Psoas muscle (tissue), 8 donors: Measurements from ENCODE around the gene CCDC154. TPM values are rescaled to one million over a fixed set of nuclear protein-coding genes. Genes with fewer than 3 reads are reported as not detected.

Experiments used
- ATAC-seq, 4 donors: fragments of 200-7000 bp; cut with Tn5 transposase; one replicate each; pipeline ENCODE4 v1.9.1; 2020; ENCODE audit warnings: moderate library complexity in 3 of 4, mild to moderate bottlenecking in 2 of 4
- DNase-seq, 2 donors: peaks; one replicate each; pipeline ENCODE4 v3.0.0-alpha.2; 2020
- H3K27ac ChIP-seq: fragments of 200-600 bp; one replicate; pipeline ENCODE4 v1.8.0; 2022
- H3K27me3 ChIP-seq, 3 donors: fragments of 200-600 bp in 1 of 3; one replicate each; pipeline versions ENCODE4 v1.6.1 to v1.8.0; 2013 to 2022; ENCODE audit warnings: low read length in 2 of 3, mild to moderate bottlenecking in 2 of 3, moderate library complexity in 1 of 3; ENCODE audit not compliant: insufficient read depth in 3 of 3
- H3K36me3 ChIP-seq, 2 donors: fragments of 200-600 bp in 1 of 2; one replicate each; pipeline versions ENCODE4 v1.6.1 to v1.8.0; 2013 to 2022; ENCODE audit warnings: low read depth in 1 of 2, mild to moderate bottlenecking in 1 of 2, moderate library complexity in 1 of 2; ENCODE audit not compliant: insufficient read depth in 1 of 2
- H3K4me1 ChIP-seq: fragments of 200-600 bp; one replicate; pipeline ENCODE4 v1.8.0; 2022
- H3K4me3 ChIP-seq: fragments of 200-600 bp; one replicate; pipeline ENCODE4 v1.8.0; 2022; ENCODE audit warnings: mild to moderate bottlenecking
- H3K9me3 ChIP-seq: fragments of 200-600 bp; one replicate; pipeline ENCODE4 v1.8.0; 2022
- CTCF ChIP-seq: fragments of 200-600 bp; IDR thresholded peaks from one replicate; pipeline ENCODE4 v1.8.0; 2022; ENCODE audit warnings: antibody characterized with exemption
- WGBS, 3 donors: extraction: QIAGEN DNeasy Blood & Tissue Kit; methylation state at CpG; one replicate each; pipeline versions ENCODE4 v1.1.6 to v1.1.7; 2013; 5-methylcytosine and 5-hydroxymethylcytosine counted together
- intact Hi-C, 2 donors: fragments of 100-400 bp; cut with DNase I; formaldehyde crosslinking; loops; one replicate each; pipeline versions ENCODE4 v1.11.0 to v1.14.2; 2022
- polyA plus RNA-seq, 3 donors: library from polyadenylated mRNA; stranded (reverse); fragments of 200-250 nt; gene quantifications; one replicate each; pipeline ENCODE4 v1.2.3, GENCODE V29; 2013
- total RNA-seq, 4 donors: library from RNA; stranded (reverse); fragmentation: NEBNext Ultra II Directional in 2 of 4; extraction: Animal tissue kit (Norgen Biotek cat#: 25700) in 2 of 4; gene quantifications; one replicate each; pipeline versions ENCODE4 v1.2.1 to v1.2.4, GENCODE V29; 2021 to 2023
- donor health status: healthy with polysubstance abuse.
- donor health status: DM: no; HTN: no; CAD: no; lungs with moderate emphysema.
- donor health status: Bipolar disorder and iron deficiency.
- donor health status: healthy.
- donor health status: DM: yes; HTN: yes; CAD: no.
- donor health status: DM: no; HTN: no; CAD: no.
- donor health status: DM: no; HTN: no; CAD: no.
- donor health status: DM: yes; HTN: yes; CAD: no.

The CCDC154 gene
- total and polyA plus RNA-seq, 7 donors, result 0.21 to 1.5 (median 0.40) TPM; not detected in 1

GRCh38 chr16:1398826-1399581 lies 45.4 kb downstream of the CCDC154 start:
- Histone ChIP-seq H3K9me3 (no peaks in the 10 kb centered on the region), H3K4me3 (no peak overlapping the region), H3K36me3 (peaks cover 4 to 75% of the 10 kb centered on the region in 2 donors), H3K27me3 (no peaks in the 10 kb centered on the region), H3K27ac (no peak overlapping the region), H3K4me1 (no peaks in the 10 kb centered on the region)
- no peak for TF ChIP-seq CTCF
- no peak for DNase-seq
- intact Hi-C loops, result no loop called here
- ATAC-seq, result no peak
- 93 to 98% (median 95%) methylated on average over 30 to 38 of the region's 38 CpGs for WGBS, 3 donors

- H3K4me3 ChIP-seq, result no peak overlapping the region
- no peak for DNase-seq
- ATAC-seq, result no peak
- no peak overlapping the region for H3K27ac ChIP-seq
- no peak for TF ChIP-seq CTCF
- intact Hi-C loops, result no loop called here
- WGBS, 3 donors, result 91 to 94% (median 94%) methylated on average over 9 of the region's 9 CpGs
- no peaks in the 10 kb centered on the region for H3K4me1 ChIP-seq
- H3K9me3 ChIP-seq, result no peaks in the 10 kb centered on the region
- no peaks in the 10 kb centered on the region for H3K27me3 ChIP-seq
- peaks cover 4 to 77% of the 10 kb centered on the region in 2 donors for H3K36me3 ChIP-seq
Observed at GRCh38 chr16:1398351-1398750, 46.0 kb downstream of the CCDC154 start.

GRCh38 chr16:1397779-1398178 lies 46.6 kb downstream of the CCDC154 start:
- intact Hi-C loops, result no loop called here
- no peak for DNase-seq
- H3K36me3 ChIP-seq, result peaks cover 4 to 77% of the 10 kb centered on the region in 2 donors
- no peak overlapping the region for H3K27ac ChIP-seq
- no peak for ATAC-seq
- no peak for TF ChIP-seq CTCF
- 89 to 93% (median 93%) methylated on average over 18 to 21 of the region's 21 CpGs for WGBS, 3 donors
- no peaks in the 10 kb centered on the region for H3K27me3 ChIP-seq
- H3K4me1 ChIP-seq, result no peaks in the 10 kb centered on the region
- H3K4me3 ChIP-seq, result no peak overlapping the region
- no peaks in the 10 kb centered on the region for H3K9me3 ChIP-seq

GRCh38 chr16:1395444-1396031 lies 48.8 kb downstream of the CCDC154 start:
- DNase-seq (no peak), ATAC-seq (no peak)
- Histone ChIP-seq H3K9me3 (no peaks in the 10 kb centered on the region), H3K4me1 (no peaks in the 10 kb centered on the region), H3K36me3 (peaks cover 0 to 72% of the 10 kb centered on the region in 2 donors), H3K4me3 (no peak overlapping the region), H3K27ac (no peak overlapping the region), H3K27me3 (no peaks in the 10 kb centered on the region)
- intact Hi-C loops, result no loop called here
- WGBS, 3 donors, result 91 to 94% (median 91%) methylated on average over 22 of the region's 22 CpGs
- TF ChIP-seq CTCF, result no peak
